ENCODE data around the gene HRH3.

GRCh38 chr20:62237514-62237800 lies 17.4 kb upstream of the HRH3 start:
- TF ChIP-seq POLR2A (IDR thresholded peaks at IDR 0.05; ENCODE audit: low read depth, low read length) (no peak), POLR2AphosphoS5 (IDR thresholded peaks at IDR 0.05; ENCODE audit: low read depth, low read length) (no peak), TAF1 (IDR thresholded peaks at IDR 0.05; ENCODE audit: borderline replicate concordance, low read depth, low read length) (no peak)

All from GM12892 (cell line).